ENCODE data around the gene TMEM151A. TPM values are rescaled to one million over a fixed set of nuclear protein-coding genes. Genes with fewer than 3 reads are reported as not detected.

The TMEM151A gene
- total and polyA plus RNA-seq, 4 donors, result 0.05 to 0.13 TPM; not detected in 2

GRCh38 chr11:66268244-66268951 lies 23.3 kb upstream of the TMEM151A start, which contains the start of gene RAB1B:
TSS of gene RAB1B (plus strand) at chr11:66268639. CDS start at chr11:66268680, 41 bp downstream.
- peak within 1 kb of the TSS; percentile 82 to 94 (median 93) for H3K4me3 ChIP-seq (ENCODE audit: low read depth in 1 of 3, low read length in 3 of 3)
- H3K27me3 ChIP-seq (ENCODE audit: control insufficient read depth in 4 of 4, insufficient read depth in 4 of 4, low read length in 3 of 4), result no peaks in the 10 kb centered on the region
- under 1% methylated on average over 64 of the region's 64 CpGs for WGBS
- peaks cover 1 to 20% (median 17%) of the 10 kb centered on the region in 4 donors for H3K36me3 ChIP-seq (ENCODE audit: control insufficient read depth in 4 of 4, insufficient read depth in 3 of 4, low read depth in 1 of 4, low read length in 3 of 4)
- TF ChIP-seq EGR1 (IDR thresholded peaks at IDR 0.05; ENCODE audit: low read depth in 2 of 2) (peak; percentile 28 to 29), GABPA (IDR thresholded peaks at IDR 0.05 in 1 of 2, conservative IDR thresholded peaks at IDR 0.05 in 1 of 2) (peak in 1 of 2 donors; percentile 73), YY1 (IDR thresholded peaks at IDR 0.05) (peak; percentile 98), SP1 (IDR thresholded peaks at IDR 0.05) (peak; percentile 65), HNF4A (conservative IDR thresholded peaks at IDR 0.05) (peak; percentile 25 to 30), FOXA1 (IDR thresholded peaks at IDR 0.05) (no peak), TAF1 (conservative IDR thresholded peaks at IDR 0.05) (no peak), NR2F2 (IDR thresholded peaks at IDR 0.05) (no peak), HNF4G (IDR thresholded peaks at IDR 0.05) (no peak), REST (IDR thresholded peaks at IDR 0.05) (peak; percentile 5), RAD21 (IDR thresholded peaks at IDR 0.05) (no peak), FOXA2 (IDR thresholded peaks at IDR 0.05) (no peak), ZBTB33 (IDR thresholded peaks at IDR 0.05) (no peak), RXRA (IDR thresholded peaks at IDR 0.05) (peak; percentile 36 to 52), JUND (IDR thresholded peaks at IDR 0.05) (no peak), MAX (IDR thresholded peaks at IDR 0.05) (no peak), ATF3 (IDR thresholded peaks at IDR 0.05) (no peak), CTCF (IDR thresholded peaks at IDR 0.05; ENCODE audit: low read depth, low read length, missing input control) (no peak)
- peak within 1 kb of the TSS; percentile 91 to 92 for H3K27ac ChIP-seq (ENCODE audit: low read depth in 1 of 2, low read length in 2 of 2)
- H3K4me1 ChIP-seq (ENCODE audit: control insufficient read depth in 4 of 4, insufficient read depth in 4 of 4, low read length in 3 of 4), result peaks cover 4 to 23% (median 17%) of the 10 kb centered on the region in 4 donors
- peak; percentile 99 for DNase-seq (ENCODE audit: low spot score)
- no peaks in the 10 kb centered on the region for H3K9me3 ChIP-seq (ENCODE audit: control insufficient read depth in 4 of 4, low read length in 3 of 4)
- peak within 1 kb of the TSS; percentile 90 to 92 for H3K9ac ChIP-seq (ENCODE audit: low read depth in 1 of 2, low read length in 2 of 2)

Data from liver (tissue), 9 donors.